Hepatocyte (in vitro differentiated cells): Measurements from ENCODE around the gene AP1S2.

Experiments used
- CTCF ChIP-seq: fragments of 200-600 bp; sonication (generic); IDR thresholded peaks from 2 replicates; pipeline ENCODE4 v1.5.1; 2016; ENCODE audit warnings: antibody characterized with exemption, mild to moderate bottlenecking; ENCODE audit not compliant: poor library complexity
- EZH2phosphoT487 ChIP-seq: fragments of 200-600 bp; sonication (generic); IDR thresholded peaks from one replicate; pipeline ENCODE4 v1.6.1; 2018; ENCODE audit warnings: antibody characterized with exemption, mild to moderate bottlenecking, low read depth, moderate library complexity; ENCODE audit not compliant: unreplicated experiment, severe bottlenecking

GRCh38 chrX:15855568-15856221 lies 1.1 kb upstream of the AP1S2 start:
- TF ChIP-seq CTCF (no peak), EZH2phosphoT487 (no peak)
